GM12878 (cell line): Measurements from ENCODE around the gene SYTL1. TPM values are rescaled to one million over a fixed set of nuclear protein-coding genes. Genes with fewer than 3 reads are reported as not detected.

Source experiments
- ATAC-seq: fragments of 200-7000 bp; cut with Tn5 transposase; 3 replicates; pipeline ENCODE4 v1.9.1; 2020; ENCODE audit warnings: mild to moderate bottlenecking, moderate library complexity
- BruUV-seq: library from RNA; stranded (reverse); fragments of 400-500 nt; replicated peaks from 2 replicates; lab custom pipeline; 2021; lab: Mats Ljungman, UMichigan
- CTCF ChIA-PET: fragments of 300-600 bp; sonication (Branson Sonifier 250); formaldehyde crosslinking; extraction: SDS; loops from one replicate; lab custom pipeline; 2021; ENCODE audit warnings: inconsistent platforms; lab: Yijun Ruan, JAX
- POLR2A ChIA-PET: fragments of 350-600 bp; formaldehyde crosslinking; extraction: SDS; loops from one replicate; lab custom pipeline; 2021; ENCODE audit warnings: inconsistent platforms; lab: Charles Lee
- RAD21 ChIA-PET: fragments of 300-600 bp; sonication (Branson Sonifier 250); formaldehyde crosslinking; loops from one replicate; lab custom pipeline; 2023; ENCODE audit warnings: antibody characterized with exemption; ENCODE audit not compliant: unreplicated experiment; lab: Charles Lee
- SMC1A ChIA-PET: fragments of 300-600 bp; sonication (Branson Sonifier 250); formaldehyde crosslinking; loops from one replicate; lab custom pipeline; 2023; ENCODE audit not compliant: unreplicated experiment, uncharacterized antibody; lab: Charles Lee
- DNase-seq: peaks from one replicate; pipeline ENCODE4 v3.0.0-alpha.2; 2011; ENCODE audit warnings: low read depth, low spot score
- FAIRE-seq: peaks from 3 replicates; lab custom pipeline; 2011; peaks lifted over from hg19 to GRCh38; lab: Jason Lieb, UNC
- H2AFZ ChIP-seq: 2 replicates; pipeline ENCODE4 v1.6.0; 2011; ENCODE audit warnings: low read depth, low read length, control low read depth; ENCODE audit not compliant: control insufficient read depth
- H3K27ac ChIP-seq: 2 replicates; pipeline ENCODE4 v1.5.1; 2011; ENCODE audit warnings: control low read depth; ENCODE audit not compliant: control insufficient read depth, insufficient read depth
- H3K27me3 ChIP-seq, 2 experiments: replicated peaks in 1 of 2; 2 replicates each; pipeline versions ENCODE4 v1.6.0 to v1.6.1; 2011; ENCODE audit warnings: low read length in 1 of 2; ENCODE audit not compliant: control insufficient read depth in 2 of 2, insufficient read depth in 2 of 2
- H3K36me3 ChIP-seq, 2 experiments: 2 replicates each; pipeline ENCODE4 v1.5.1; 2011; ENCODE audit warnings: low read length in 1 of 2; ENCODE audit not compliant: control insufficient read depth in 2 of 2, insufficient read depth in 2 of 2
- H3K4me1 ChIP-seq: 2 replicates; pipeline ENCODE4 v1.6.1; 2011; ENCODE audit warnings: mild to moderate bottlenecking, low read length, moderate library complexity, mixed read lengths; ENCODE audit not compliant: control insufficient read depth, insufficient read depth
- H3K4me2 ChIP-seq: 2 replicates; pipeline ENCODE4 v1.6.0; 2011; ENCODE audit warnings: control low read depth; ENCODE audit not compliant: control insufficient read depth, insufficient read depth
- H3K4me3 ChIP-seq: fragments of 200-600 bp; sonication (generic); 2 replicates; pipeline ENCODE4 v1.5.1; 2016
- H3K79me2 ChIP-seq: 2 replicates; pipeline ENCODE4 v1.6.0; 2011; ENCODE audit warnings: low read length; ENCODE audit not compliant: control insufficient read depth, insufficient read depth
- H3K9ac ChIP-seq: 2 replicates; pipeline ENCODE4 v1.8.0; 2011; ENCODE audit warnings: low read length, control low read depth, mixed read lengths; ENCODE audit not compliant: control insufficient read depth, insufficient read depth
- H3K9me3 ChIP-seq: replicated peaks from 3 replicates; pipeline ENCODE4 v1.5.1; 2011; ENCODE audit warnings: mild to moderate bottlenecking, low read length; ENCODE audit not compliant: control insufficient read depth, insufficient read depth
- H4K20me1 ChIP-seq: 2 replicates; pipeline ENCODE4 v1.6.0; 2011; ENCODE audit not compliant: control insufficient read depth, insufficient read depth
- CHD4 ChIP-seq: fragments of 200-600 bp; sonication (generic); IDR thresholded peaks from 2 replicates; pipeline ENCODE4 v1.6.1; 2016; ENCODE audit warnings: mild to moderate bottlenecking
- EP300 ChIP-seq, 2 experiments: fragments of 150-350 bp in 1 of 2; IDR thresholded peaks; 2 replicates each; pipeline ENCODE4 v1.6.1; 2011 to 2012; ENCODE audit warnings: low read depth in 2 of 2, low read length in 2 of 2, borderline replicate concordance in 1 of 2, improper control_type of control experiment in 1 of 2, inconsistent platforms in 1 of 2; ENCODE audit not compliant: control insufficient read depth in 1 of 2
- FOS ChIP-seq: IDR thresholded peaks from 3 replicates; pipeline ENCODE4 v1.6.1; 2011; ENCODE audit warnings: borderline replicate concordance; ENCODE audit not compliant: insufficient read length; ENCODE audit errors: extremely low read depth
- FOXM1 ChIP-seq: IDR thresholded peaks from 2 replicates; pipeline ENCODE4 v1.6.1; 2012; ENCODE audit warnings: low read depth, mild to moderate bottlenecking, inconsistent platforms, low read length, moderate library complexity
- GABPA ChIP-seq: IDR thresholded peaks from 2 replicates; pipeline ENCODE4 v1.6.1; 2014; ENCODE audit warnings: antibody characterized with exemption, low read depth, mild to moderate bottlenecking, inconsistent platforms
- GATAD2B ChIP-seq: fragments of 450-650 bp; conservative IDR thresholded peaks from 2 replicates; pipeline ENCODE4 v1.6.1; 2017; ENCODE audit warnings: low read depth, mild to moderate bottlenecking, moderate library complexity
- NFIC ChIP-seq: IDR thresholded peaks from 2 replicates; pipeline ENCODE4 v1.6.1; 2012; ENCODE audit warnings: low read depth, mild to moderate bottlenecking, inconsistent platforms, low read length, moderate library complexity
- SMAD5 ChIP-seq: IDR thresholded peaks from 2 replicates; pipeline ENCODE4 v1.6.1; 2016; ENCODE audit warnings: antibody characterized with exemption, low read depth
- SREBF1 ChIP-seq: IDR thresholded peaks from 2 replicates; pipeline ENCODE4 v1.6.1; 2012; ENCODE audit warnings: mild to moderate bottlenecking, low read length
- TCF3 ChIP-seq: IDR thresholded peaks from 2 replicates; pipeline ENCODE4 v1.6.1; 2012; ENCODE audit warnings: low read depth, mild to moderate bottlenecking, low read length, borderline replicate concordance; ENCODE audit not compliant: insufficient read depth
- WRNIP1 ChIP-seq: IDR thresholded peaks from 2 replicates; pipeline ENCODE4 v1.6.1; 2011; ENCODE audit warnings: low read depth, low read length, improper control_type of control experiment, borderline replicate concordance
- ZNF687 ChIP-seq: fragments of 450-650 bp; IDR thresholded peaks from 2 replicates; pipeline ENCODE4 v1.6.1; 2017; ENCODE audit warnings: mild to moderate bottlenecking, moderate library complexity
- WGBS: methylation state at CpG from one replicate; pipeline ENCODE4 v1.1.6; 2016; ENCODE audit warnings: low lambda C conversion rate; ENCODE audit not compliant: insufficient replicate concordance, insufficient coverage; ENCODE audit errors: missing lambda C conversion rate; 5-methylcytosine and 5-hydroxymethylcytosine counted together
- in situ Hi-C: fragments of 300-500 bp; cut with MboI; formaldehyde crosslinking; loops from 9 replicates; pipeline ENCODE4 v1.14.3; 2018; ENCODE audit warnings: mixed read lengths
- intact Hi-C: fragments of 100-400 bp; cut with micrococcal nuclease; formaldehyde crosslinking; loops from one replicate; pipeline ENCODE4 v1.14.2; 2022; ENCODE audit not compliant: unreplicated experiment
- polyA plus RNA-seq, 11 experiments: library from polyadenylated mRNA; depleted of rRNA in 4 of 11; unstranded in 6 of 11; stranded (reverse) in 5 of 11; fragments of >200 nt; fragmentation: Nextera tagmentation in 4 of 11; fragmentation: Illumina TruSeq in 1 of 11; extraction: Ambion mirVana in 4 of 11; extraction: Trizol in 1 of 11; gene quantifications; 1 replicate in 1 of 11; 2 replicates in 10 of 11; pipeline versions ENCODE4 v1.2.1 to v1.2.3, GENCODE V29; 2011 to 2016; ENCODE audit warnings: inconsistent platforms in 2 of 11, missing spikeins in 2 of 11, low read depth in 1 of 11
- total RNA-seq, 4 experiments: library from RNA; depleted of rRNA in 3 of 4; stranded (reverse); fragments of >200 nt in 3 of 4; fragmentation: Illumina TruSeq in 1 of 4; extraction: Trizol in 1 of 4; gene quantifications; 2 replicates each; pipeline versions ENCODE4 v1.2.1 to v1.2.3, GENCODE V29; 2013 to 2021
- TF ChIP-seq, protein P1 (sequence below): fragments of 450-650 bp; IDR thresholded peaks from 2 replicates; pipeline ENCODE4 v1.6.1; 2018; ENCODE audit warnings: borderline replicate concordance, mild to moderate bottlenecking; ENCODE audit not compliant: partially characterized antibody
- TF ChIP-seq, protein P2 (sequence below): IDR thresholded peaks from 2 replicates; pipeline ENCODE4 v1.6.1; 2011; ENCODE audit warnings: low read depth, low read length, improper control_type of control experiment, borderline replicate concordance

Gene SYTL1
- total and polyA plus RNA-seq, 10 of the 15 experiments (the other 5 are each of a cell fraction or from before 2014, with no cell fraction given) = 0.72 to 45.6 (median 14.8) TPM

GRCh38 chr1:27318596-27318995, 23.2 kb upstream of the SYTL1 start:
- no peak for TF ChIP-seq SREBF1
- TF ChIP-seq NFIC = no peak
- TF ChIP-seq, protein P1, sequence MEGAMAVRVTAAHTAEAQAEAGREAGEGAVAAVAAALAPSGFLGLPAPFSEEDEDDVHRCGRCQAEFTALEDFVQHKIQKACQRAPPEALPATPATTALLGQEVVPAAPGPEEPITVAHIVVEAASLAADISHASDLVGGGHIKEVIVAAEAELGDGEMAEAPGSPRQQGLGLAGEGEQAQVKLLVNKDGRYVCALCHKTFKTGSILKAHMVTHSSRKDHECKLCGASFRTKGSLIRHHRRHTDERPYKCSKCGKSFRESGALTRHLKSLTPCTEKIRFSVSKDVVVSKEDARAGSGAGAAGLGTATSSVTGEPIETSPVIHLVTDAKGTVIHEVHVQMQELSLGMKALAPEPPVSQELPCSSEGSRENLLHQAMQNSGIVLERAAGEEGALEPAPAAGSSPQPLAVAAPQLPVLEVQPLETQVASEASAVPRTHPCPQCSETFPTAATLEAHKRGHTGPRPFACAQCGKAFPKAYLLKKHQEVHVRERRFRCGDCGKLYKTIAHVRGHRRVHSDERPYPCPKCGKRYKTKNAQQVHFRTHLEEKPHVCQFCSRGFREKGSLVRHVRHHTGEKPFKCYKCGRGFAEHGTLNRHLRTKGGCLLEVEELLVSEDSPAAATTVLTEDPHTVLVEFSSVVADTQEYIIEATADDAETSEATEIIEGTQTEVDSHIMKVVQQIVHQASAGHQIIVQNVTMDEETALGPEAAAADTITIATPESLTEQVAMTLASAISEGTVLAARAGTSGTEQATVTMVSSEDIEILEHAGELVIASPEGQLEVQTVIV = no peak
- TF ChIP-seq WRNIP1 = no peak
- no peak for TF ChIP-seq SMAD5
- TF ChIP-seq ZNF687 = no peak
- no peak for TF ChIP-seq FOS
- TF ChIP-seq FOXM1 = no peak
- TF ChIP-seq GATAD2B = no peak
- TF ChIP-seq, protein P2, sequence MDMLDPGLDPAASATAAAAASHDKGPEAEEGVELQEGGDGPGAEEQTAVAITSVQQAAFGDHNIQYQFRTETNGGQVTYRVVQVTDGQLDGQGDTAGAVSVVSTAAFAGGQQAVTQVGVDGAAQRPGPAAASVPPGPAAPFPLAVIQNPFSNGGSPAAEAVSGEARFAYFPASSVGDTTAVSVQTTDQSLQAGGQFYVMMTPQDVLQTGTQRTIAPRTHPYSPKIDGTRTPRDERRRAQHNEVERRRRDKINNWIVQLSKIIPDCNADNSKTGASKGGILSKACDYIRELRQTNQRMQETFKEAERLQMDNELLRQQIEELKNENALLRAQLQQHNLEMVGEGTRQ = no peak
- no peak for TF ChIP-seq TCF3
- no peak for TF ChIP-seq EP300 (IDR thresholded peaks at IDR 0.05; ENCODE audit: borderline replicate concordance in 1 of 2, control insufficient read depth in 1 of 2, low read depth in 2 of 2, low read length in 2 of 2)
- TF ChIP-seq CHD4 = no peak
- TF ChIP-seq GABPA = no peak
- Histone ChIP-seq H3K9ac (no peak overlapping the region), H3K4me2 (no peak overlapping the region), H3K27ac (no peak overlapping the region), H3K36me3 (no peaks in the 10 kb centered on the region), H3K4me1 (no peaks in the 10 kb centered on the region), H4K20me1 (no peaks in the 10 kb centered on the region), H3K27me3 (no peaks in the 10 kb centered on the region; a peak in 1 of 4 replicates), H3K9me3 (no peaks in the 10 kb centered on the region), H3K79me2 (peaks cover 16% of the 10 kb centered on the region), H2AFZ (no peak overlapping the region), H3K4me3 (no peak overlapping the region)
- in situ Hi-C loops = no loop called here
- ChIA-PET RAD21 (no interaction called here), CTCF (interaction anchor here (0.9 to 2.6 kb wide), 5 partner anchors 8 to 47 kb away, joined by 3 to 12 read pairs (median 4); no protein-coding TSS in a partner anchor), SMC1A (interaction anchor here (0.9 to 1.6 kb wide), 3 partner anchors 22 to 288 kb away, joined by 3 read pairs; no protein-coding TSS in a partner anchor), POLR2A (interaction anchor here (0.7 kb wide), 1 partner anchor 61 kb away, joined by 14 read pairs; no protein-coding TSS in a partner anchor)
- DNase-seq = no peak
- ATAC-seq = no peak
- FAIRE-seq = no peak
- intact Hi-C loops = no loop called here
- 44% methylated on average over 1 of the region's 1 CpG for WGBS
- BruUV-seq = no TSS peak
